ENCODE measurements around the gene P2RY11. TPM values are rescaled to one million over a fixed set of nuclear protein-coding genes. Genes with fewer than 3 reads are reported as not detected.
A peak's percentile ranks its signal among the peaks of the same experiment; 100 is the strongest.

Gene P2RY11
- total and polyA plus RNA-seq, 12 donors, result 4.2 to 13.8 (median 6.4) TPM

- no peaks in the 10 kb centered on the region for H3K27me3 ChIP-seq
- peaks cover 0 to 100% (median 66%) of the 10 kb centered on the region in 9 donors for H3K36me3 ChIP-seq
- intact Hi-C loops (cut with DNase I), result no loop called here
- ATAC-seq (no peak), DNase-seq (no peak)
- no peak overlapping the region for H3K4me3 ChIP-seq
- peak overlapping the region in 1 of 10 donors; percentile 10 for H3K27ac ChIP-seq
- peaks cover 0 to 5% (median 0%) of the 10 kb centered on the region in 9 donors for H3K4me1 ChIP-seq
- H3K9me3 ChIP-seq, result no peaks in the 10 kb centered on the region
- 90 to 91% methylated on average over 7 to 9 of the region's 9 CpGs for WGBS, 2 donors
- no peak for TF ChIP-seq CTCF (IDR thresholded peaks at IDR 0.05)
Measured at GRCh38 chr19:10134040-10134439, 22.5 kb downstream of the P2RY11 start.

- Histone ChIP-seq H3K4me3 (no peak overlapping the region), H3K27ac (no peak overlapping the region), H3K36me3 (peaks cover 3 to 100% (median 80%) of the 10 kb centered on the region in 9 donors), H3K4me1 (peaks cover 0 to 5% (median 0%) of the 10 kb centered on the region in 9 donors), H3K27me3 (no peaks in the 10 kb centered on the region), H3K9me3 (no peaks in the 10 kb centered on the region)
- intact Hi-C loops (cut with DNase I), result no loop called here
- no peak for TF ChIP-seq CTCF (IDR thresholded peaks at IDR 0.05)
- no peak for DNase-seq
- peak in 1 of 8 donors; percentile 28 for ATAC-seq
- 92 to 93% methylated on average over 39 of the region's 39 CpGs for WGBS, 2 donors
Measured at GRCh38 chr19:10135551-10136334, 24.2 kb downstream of the P2RY11 start.

GRCh38 chr19:10136936-10137335, 25.4 kb downstream of the P2RY11 start:
- H3K4me1 ChIP-seq, result peaks cover 0 to 1% (median 0%) of the 10 kb centered on the region in 9 donors
- H3K4me3 ChIP-seq, result no peak overlapping the region
- no peak for ATAC-seq
- no peak overlapping the region for H3K27ac ChIP-seq
- TF ChIP-seq CTCF (IDR thresholded peaks at IDR 0.05), result no peak
- no peaks in the 10 kb centered on the region for H3K9me3 ChIP-seq
- intact Hi-C loops (cut with DNase I), result no loop called here
- no peak for DNase-seq
- H3K27me3 ChIP-seq, result no peaks in the 10 kb centered on the region
- peaks cover 3 to 100% (median 84%) of the 10 kb centered on the region in 9 donors for H3K36me3 ChIP-seq
- 95 to 96% methylated on average over 14 of the region's 14 CpGs for WGBS, 2 donors

GRCh38 chr19:10137751-10138682, 26.5 kb downstream of the P2RY11 start:
- no peak overlapping the region for H3K4me3 ChIP-seq
- no peaks in the 10 kb centered on the region for H3K4me1 ChIP-seq
- 91 to 92% methylated on average over 38 of the region's 38 CpGs for WGBS, 2 donors
- H3K27me3 ChIP-seq, result no peaks in the 10 kb centered on the region
- TF ChIP-seq CTCF (IDR thresholded peaks at IDR 0.05), result no peak
- H3K36me3 ChIP-seq, result peaks cover under 1 to 100% (median 82%) of the 10 kb centered on the region in 9 donors
- intact Hi-C loops (cut with DNase I), result no loop called here
- H3K27ac ChIP-seq, result no peak overlapping the region
- H3K9me3 ChIP-seq, result no peaks in the 10 kb centered on the region
- DNase-seq, result no peak
- ATAC-seq, result peak in 3 of 8 donors; percentile 8 to 23 (median 15)

Data from heart right ventricle (tissue), 16 donors.